ENCODE measurements around the gene MAN1C1. TPM values are rescaled to one million over a fixed set of nuclear protein-coding genes. Genes with fewer than 3 reads are reported as not detected.

Gene MAN1C1
- total RNA-seq, 1 experiment from 2014 or later, result 16.8 TPM

DNA sequence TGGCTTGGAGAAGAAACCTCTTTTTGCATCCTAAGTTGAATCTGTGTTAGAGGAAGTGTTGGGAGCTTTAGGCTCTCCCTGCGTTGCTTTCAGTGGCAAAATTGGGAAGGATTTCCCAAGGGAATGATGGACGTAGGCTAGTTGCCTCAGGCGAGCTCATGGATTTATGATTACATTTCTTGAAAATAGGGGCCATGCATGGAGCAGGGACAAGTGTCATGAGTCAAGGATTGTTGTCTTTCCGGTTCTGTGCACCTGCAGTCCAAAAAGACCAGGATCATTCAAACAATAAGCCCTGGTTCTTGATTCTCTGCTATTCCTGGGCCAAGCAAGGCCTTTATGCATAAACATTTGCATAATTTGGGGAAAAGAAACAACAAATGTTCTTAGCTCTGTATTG lies 7.1 kb downstream of the MAN1C1 start (continued):
- TF ChIP-seq, protein P1, sequence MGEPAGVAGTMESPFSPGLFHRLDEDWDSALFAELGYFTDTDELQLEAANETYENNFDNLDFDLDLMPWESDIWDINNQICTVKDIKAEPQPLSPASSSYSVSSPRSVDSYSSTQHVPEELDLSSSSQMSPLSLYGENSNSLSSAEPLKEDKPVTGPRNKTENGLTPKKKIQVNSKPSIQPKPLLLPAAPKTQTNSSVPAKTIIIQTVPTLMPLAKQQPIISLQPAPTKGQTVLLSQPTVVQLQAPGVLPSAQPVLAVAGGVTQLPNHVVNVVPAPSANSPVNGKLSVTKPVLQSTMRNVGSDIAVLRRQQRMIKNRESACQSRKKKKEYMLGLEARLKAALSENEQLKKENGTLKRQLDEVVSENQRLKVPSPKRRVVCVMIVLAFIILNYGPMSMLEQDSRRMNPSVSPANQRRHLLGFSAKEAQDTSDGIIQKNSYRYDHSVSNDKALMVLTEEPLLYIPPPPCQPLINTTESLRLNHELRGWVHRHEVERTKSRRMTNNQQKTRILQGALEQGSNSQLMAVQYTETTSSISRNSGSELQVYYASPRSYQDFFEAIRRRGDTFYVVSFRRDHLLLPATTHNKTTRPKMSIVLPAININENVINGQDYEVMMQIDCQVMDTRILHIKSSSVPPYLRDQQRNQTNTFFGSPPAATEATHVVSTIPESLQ (CRISPR knock-in tag; IDR thresholded peaks at IDR 0.05), result no peak
- TF ChIP-seq, protein P2, sequence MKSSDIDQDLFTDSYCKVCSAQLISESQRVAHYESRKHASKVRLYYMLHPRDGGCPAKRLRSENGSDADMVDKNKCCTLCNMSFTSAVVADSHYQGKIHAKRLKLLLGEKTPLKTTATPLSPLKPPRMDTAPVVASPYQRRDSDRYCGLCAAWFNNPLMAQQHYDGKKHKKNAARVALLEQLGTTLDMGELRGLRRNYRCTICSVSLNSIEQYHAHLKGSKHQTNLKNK (CRISPR knock-in tag; IDR thresholded peaks at IDR 0.05), result no peak
- TF ChIP-seq ZNF219 (CRISPR knock-in tag; IDR thresholded peaks at IDR 0.05; ENCODE audit: borderline replicate concordance) (no peak), CREB1 (CRISPR knock-in tag; IDR thresholded peaks at IDR 0.05) (no peak), TCF7 (CRISPR knock-in tag; IDR thresholded peaks at IDR 0.05; ENCODE audit: low read depth) (no peak)
- TF ChIP-seq, protein P3, sequence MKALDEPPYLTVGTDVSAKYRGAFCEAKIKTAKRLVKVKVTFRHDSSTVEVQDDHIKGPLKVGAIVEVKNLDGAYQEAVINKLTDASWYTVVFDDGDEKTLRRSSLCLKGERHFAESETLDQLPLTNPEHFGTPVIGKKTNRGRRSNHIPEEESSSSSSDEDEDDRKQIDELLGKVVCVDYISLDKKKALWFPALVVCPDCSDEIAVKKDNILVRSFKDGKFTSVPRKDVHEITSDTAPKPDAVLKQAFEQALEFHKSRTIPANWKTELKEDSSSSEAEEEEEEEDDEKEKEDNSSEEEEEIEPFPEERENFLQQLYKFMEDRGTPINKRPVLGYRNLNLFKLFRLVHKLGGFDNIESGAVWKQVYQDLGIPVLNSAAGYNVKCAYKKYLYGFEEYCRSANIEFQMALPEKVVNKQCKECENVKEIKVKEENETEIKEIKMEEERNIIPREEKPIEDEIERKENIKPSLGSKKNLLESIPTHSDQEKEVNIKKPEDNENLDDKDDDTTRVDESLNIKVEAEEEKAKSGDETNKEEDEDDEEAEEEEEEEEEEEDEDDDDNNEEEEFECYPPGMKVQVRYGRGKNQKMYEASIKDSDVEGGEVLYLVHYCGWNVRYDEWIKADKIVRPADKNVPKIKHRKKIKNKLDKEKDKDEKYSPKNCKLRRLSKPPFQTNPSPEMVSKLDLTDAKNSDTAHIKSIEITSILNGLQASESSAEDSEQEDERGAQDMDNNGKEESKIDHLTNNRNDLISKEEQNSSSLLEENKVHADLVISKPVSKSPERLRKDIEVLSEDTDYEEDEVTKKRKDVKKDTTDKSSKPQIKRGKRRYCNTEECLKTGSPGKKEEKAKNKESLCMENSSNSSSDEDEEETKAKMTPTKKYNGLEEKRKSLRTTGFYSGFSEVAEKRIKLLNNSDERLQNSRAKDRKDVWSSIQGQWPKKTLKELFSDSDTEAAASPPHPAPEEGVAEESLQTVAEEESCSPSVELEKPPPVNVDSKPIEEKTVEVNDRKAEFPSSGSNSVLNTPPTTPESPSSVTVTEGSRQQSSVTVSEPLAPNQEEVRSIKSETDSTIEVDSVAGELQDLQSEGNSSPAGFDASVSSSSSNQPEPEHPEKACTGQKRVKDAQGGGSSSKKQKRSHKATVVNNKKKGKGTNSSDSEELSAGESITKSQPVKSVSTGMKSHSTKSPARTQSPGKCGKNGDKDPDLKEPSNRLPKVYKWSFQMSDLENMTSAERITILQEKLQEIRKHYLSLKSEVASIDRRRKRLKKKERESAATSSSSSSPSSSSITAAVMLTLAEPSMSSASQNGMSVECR (CRISPR knock-in tag; IDR thresholded peaks at IDR 0.05; ENCODE audit: borderline replicate concordance), result no peak
- TF ChIP-seq, protein P4, sequence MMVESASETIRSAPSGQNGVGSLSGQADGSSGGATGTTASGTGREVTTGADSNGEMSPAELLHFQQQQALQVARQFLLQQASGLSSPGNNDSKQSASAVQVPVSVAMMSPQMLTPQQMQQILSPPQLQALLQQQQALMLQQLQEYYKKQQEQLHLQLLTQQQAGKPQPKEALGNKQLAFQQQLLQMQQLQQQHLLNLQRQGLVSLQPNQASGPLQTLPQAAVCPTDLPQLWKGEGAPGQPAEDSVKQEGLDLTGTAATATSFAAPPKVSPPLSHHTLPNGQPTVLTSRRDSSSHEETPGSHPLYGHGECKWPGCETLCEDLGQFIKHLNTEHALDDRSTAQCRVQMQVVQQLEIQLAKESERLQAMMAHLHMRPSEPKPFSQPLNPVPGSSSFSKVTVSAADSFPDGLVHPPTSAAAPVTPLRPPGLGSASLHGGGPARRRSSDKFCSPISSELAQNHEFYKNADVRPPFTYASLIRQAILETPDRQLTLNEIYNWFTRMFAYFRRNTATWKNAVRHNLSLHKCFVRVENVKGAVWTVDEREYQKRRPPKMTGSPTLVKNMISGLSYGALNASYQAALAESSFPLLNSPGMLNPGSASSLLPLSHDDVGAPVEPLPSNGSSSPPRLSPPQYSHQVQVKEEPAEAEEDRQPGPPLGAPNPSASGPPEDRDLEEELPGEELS (CRISPR knock-in tag; IDR thresholded peaks at IDR 0.05), result no peak
- TF ChIP-seq, protein P5, sequence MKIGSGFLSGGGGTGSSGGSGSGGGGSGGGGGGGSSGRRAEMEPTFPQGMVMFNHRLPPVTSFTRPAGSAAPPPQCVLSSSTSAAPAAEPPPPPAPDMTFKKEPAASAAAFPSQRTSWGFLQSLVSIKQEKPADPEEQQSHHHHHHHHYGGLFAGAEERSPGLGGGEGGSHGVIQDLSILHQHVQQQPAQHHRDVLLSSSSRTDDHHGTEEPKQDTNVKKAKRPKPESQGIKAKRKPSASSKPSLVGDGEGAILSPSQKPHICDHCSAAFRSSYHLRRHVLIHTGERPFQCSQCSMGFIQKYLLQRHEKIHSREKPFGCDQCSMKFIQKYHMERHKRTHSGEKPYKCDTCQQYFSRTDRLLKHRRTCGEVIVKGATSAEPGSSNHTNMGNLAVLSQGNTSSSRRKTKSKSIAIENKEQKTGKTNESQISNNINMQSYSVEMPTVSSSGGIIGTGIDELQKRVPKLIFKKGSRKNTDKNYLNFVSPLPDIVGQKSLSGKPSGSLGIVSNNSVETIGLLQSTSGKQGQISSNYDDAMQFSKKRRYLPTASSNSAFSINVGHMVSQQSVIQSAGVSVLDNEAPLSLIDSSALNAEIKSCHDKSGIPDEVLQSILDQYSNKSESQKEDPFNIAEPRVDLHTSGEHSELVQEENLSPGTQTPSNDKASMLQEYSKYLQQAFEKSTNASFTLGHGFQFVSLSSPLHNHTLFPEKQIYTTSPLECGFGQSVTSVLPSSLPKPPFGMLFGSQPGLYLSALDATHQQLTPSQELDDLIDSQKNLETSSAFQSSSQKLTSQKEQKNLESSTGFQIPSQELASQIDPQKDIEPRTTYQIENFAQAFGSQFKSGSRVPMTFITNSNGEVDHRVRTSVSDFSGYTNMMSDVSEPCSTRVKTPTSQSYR (CRISPR knock-in tag; IDR thresholded peaks at IDR 0.05), result no peak

DNA sequence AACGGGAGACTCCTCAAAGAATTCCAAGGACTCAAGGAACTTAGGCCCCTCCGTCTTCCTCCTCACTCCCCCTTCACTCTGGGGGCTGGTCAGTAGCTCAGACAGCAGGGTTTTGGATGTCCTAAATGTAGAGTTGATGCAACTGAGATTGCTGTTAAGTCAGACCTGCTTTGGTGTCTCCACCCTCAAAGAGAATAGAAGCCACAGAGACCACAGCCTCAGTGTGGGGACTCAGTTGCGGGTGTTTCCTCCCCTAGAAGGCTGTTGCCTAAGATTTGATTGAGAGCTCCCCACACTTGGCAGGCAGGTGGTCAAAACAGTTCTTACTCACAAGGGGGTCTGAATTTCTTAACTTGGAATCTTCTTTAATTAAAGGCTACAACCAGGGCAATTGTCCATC lies 7.6 kb downstream of the MAN1C1 start:
- DNase-seq (ENCODE audit: low spot score), result no peak
- TF ChIP-seq TEAD4 (CRISPR knock-in tag; IDR thresholded peaks at IDR 0.05) (no peak), MYBL2 (CRISPR knock-in tag; IDR thresholded peaks at IDR 0.05) (no peak), ZNF121 (CRISPR knock-in tag; IDR thresholded peaks at IDR 0.05) (no peak), NFATC4 (CRISPR knock-in tag; IDR thresholded peaks at IDR 0.05) (no peak), NFE2L1 (CRISPR knock-in tag; IDR thresholded peaks at IDR 0.05) (no peak)
- TF ChIP-seq, protein P6, sequence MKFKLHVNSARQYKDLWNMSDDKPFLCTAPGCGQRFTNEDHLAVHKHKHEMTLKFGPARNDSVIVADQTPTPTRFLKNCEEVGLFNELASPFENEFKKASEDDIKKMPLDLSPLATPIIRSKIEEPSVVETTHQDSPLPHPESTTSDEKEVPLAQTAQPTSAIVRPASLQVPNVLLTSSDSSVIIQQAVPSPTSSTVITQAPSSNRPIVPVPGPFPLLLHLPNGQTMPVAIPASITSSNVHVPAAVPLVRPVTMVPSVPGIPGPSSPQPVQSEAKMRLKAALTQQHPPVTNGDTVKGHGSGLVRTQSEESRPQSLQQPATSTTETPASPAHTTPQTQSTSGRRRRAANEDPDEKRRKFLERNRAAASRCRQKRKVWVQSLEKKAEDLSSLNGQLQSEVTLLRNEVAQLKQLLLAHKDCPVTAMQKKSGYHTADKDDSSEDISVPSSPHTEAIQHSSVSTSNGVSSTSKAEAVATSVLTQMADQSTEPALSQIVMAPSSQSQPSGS (CRISPR knock-in tag; IDR thresholded peaks at IDR 0.05; ENCODE audit: borderline replicate concordance, low read depth), result no peak
- Mint-ChIP-seq H3K9me3 (peaks cover 10% of the 10 kb centered on the region), H3K36me3 (no peaks in the 10 kb centered on the region), H3K27ac (no peak overlapping the region), H3K27me3 (ENCODE audit: low read depth) (peaks cover 4% of the 10 kb centered on the region), H3K4me1 (peaks cover 15% of the 10 kb centered on the region), H3K4me3 (no peak overlapping the region)
- CTCF ChIA-PET, result interaction anchor here (0.6 to 1.0 kb wide), 2 partner anchors 8 to 174 kb away, joined by 4 read pairs; no protein-coding TSS in a partner anchor
- POLR2A ChIA-PET, result no interaction called here
- no peak for ATAC-seq

Data from WTC11 (cell line).